ENCODE results near the gene TBC1D3B.

Gene TBC1D3B

GRCh38 chr17:36118477-36119353 is 57.7 kb downstream of the TBC1D3B start:
- Histone ChIP-seq H3K4me1 (ENCODE audit: control insufficient read depth in 1 of 2, insufficient read depth in 1 of 2, low read depth in 1 of 2, low read length in 1 of 2) (no peaks in the 10 kb centered on the region), H3K36me3 (no peaks in the 10 kb centered on the region), H3K9me3 (no peaks in the 10 kb centered on the region), H3K4me3 (ENCODE audit: low read depth in 1 of 2, low read length in 1 of 2) (no peak overlapping the region), H3K27ac (no peak overlapping the region), H3K27me3 (no peaks in the 10 kb centered on the region)
- no peak for TF ChIP-seq CTCF (IDR thresholded peaks at IDR 0.05)

GRCh38 chr17:36117505-36118382 is 58.7 kb downstream of the TBC1D3B start:
- TF ChIP-seq CTCF (IDR thresholded peaks at IDR 0.05) = no peak
- H3K4me1 ChIP-seq (ENCODE audit: control insufficient read depth in 1 of 2, insufficient read depth in 1 of 2, low read depth in 1 of 2, low read length in 1 of 2) = no peaks in the 10 kb centered on the region
- H3K36me3 ChIP-seq = no peaks in the 10 kb centered on the region
- H3K27ac ChIP-seq = no peak overlapping the region
- H3K9me3 ChIP-seq = no peaks in the 10 kb centered on the region
- H3K27me3 ChIP-seq = no peaks in the 10 kb centered on the region
- H3K4me3 ChIP-seq (ENCODE audit: low read depth in 1 of 2, low read length in 1 of 2) = no peak overlapping the region
